MM.1S (cell line): Measurements from ENCODE around the gene CACNB4.

Experiments
- DNase-seq: peaks from one replicate; pipeline ENCODE4 v3.0.0-alpha.2; 2015
- H2AFZ ChIP-seq: fragments of 300-600 bp; sonication (generic); 2 replicates; pipeline ENCODE4 v1.6.0; 2016; ENCODE audit warnings: antibody characterized with exemption, low read length
- H3F3A ChIP-seq: fragments of 300-600 bp; sonication (generic); 2 replicates; pipeline ENCODE4 v1.6.1; 2016; ENCODE audit warnings: mild to moderate bottlenecking, antibody characterized with exemption, low read length, moderate library complexity, mixed read lengths; ENCODE audit not compliant: insufficient read depth
- H3K27ac ChIP-seq: fragments of 300-600 bp; sonication (generic); 2 replicates; pipeline ENCODE4 v1.5.1; 2016; ENCODE audit warnings: mild to moderate bottlenecking, low read length
- H3K27me3 ChIP-seq: fragments of 300-600 bp; sonication (generic); replicated peaks from 2 replicates; pipeline ENCODE4 v1.6.0; 2016; ENCODE audit warnings: low read length; ENCODE audit not compliant: insufficient read depth
- H3K36me3 ChIP-seq: fragments of 300-600 bp; sonication (generic); replicated peaks from 2 replicates; pipeline ENCODE4 v1.6.1; 2016; ENCODE audit warnings: mild to moderate bottlenecking, low read length, mixed read lengths; ENCODE audit not compliant: insufficient read depth
- H3K4me1 ChIP-seq: fragments of 300-600 bp; sonication (generic); 2 replicates; pipeline ENCODE4 v1.6.1; 2016; ENCODE audit warnings: low read length, mixed read lengths
- H3K4me2 ChIP-seq: fragments of 300-600 bp; sonication (generic); 2 replicates; pipeline ENCODE4 v1.6.0; 2016; ENCODE audit warnings: low read depth, low read length
- H3K4me3 ChIP-seq: fragments of 300-600 bp; sonication (generic); 2 replicates; pipeline ENCODE4 v1.5.1; 2016; ENCODE audit warnings: low read length, mixed read lengths
- H3K79me2 ChIP-seq: fragments of 300-600 bp; sonication (generic); 2 replicates; pipeline ENCODE4 v1.6.1; 2016; ENCODE audit warnings: mixed run types, low read length, mixed read lengths
- H3K9ac ChIP-seq: fragments of 300-600 bp; sonication (generic); 2 replicates; pipeline ENCODE4 v1.6.1; 2016; ENCODE audit warnings: low read length, mixed read lengths
- H3K9me2 ChIP-seq: fragments of 300-600 bp; sonication (generic); replicated peaks from 2 replicates; pipeline ENCODE4 v1.6.1; 2016; ENCODE audit warnings: mild to moderate bottlenecking, low read length, mixed read lengths; ENCODE audit not compliant: insufficient read depth
- H3K9me3 ChIP-seq: fragments of 300-600 bp; sonication (generic); replicated peaks from 2 replicates; pipeline ENCODE4 v1.6.1; 2016; ENCODE audit warnings: mild to moderate bottlenecking, low read length, mixed read lengths; ENCODE audit not compliant: insufficient read depth
- H4K20me1 ChIP-seq: fragments of 300-600 bp; sonication (generic); 2 replicates; pipeline ENCODE4 v1.6.1; 2016; ENCODE audit warnings: mild to moderate bottlenecking, low read length, moderate library complexity, mixed read lengths; ENCODE audit not compliant: insufficient read depth
- CTCF ChIP-seq: fragments of 300-600 bp; sonication (generic); IDR thresholded peaks from 2 replicates; pipeline ENCODE4 v1.5.1; 2016; ENCODE audit warnings: antibody characterized with exemption, low read length, mixed read lengths
- EZH2 ChIP-seq: fragments of 300-600 bp; sonication (generic); optimal IDR thresholded peaks from 2 replicates; pipeline ENCODE3; 2017; ENCODE audit warnings: low read depth, mild to moderate bottlenecking, antibody characterized with exemption, low read length, mixed read lengths
- EZH2phosphoT487 ChIP-seq: fragments of 300-600 bp; sonication (generic); IDR thresholded peaks from 2 replicates; pipeline ENCODE4 v1.6.1; 2018; ENCODE audit warnings: antibody characterized with exemption, low read length

Gene CACNB4

GRCh38 chr2:151851761-151852160 is 247.1 kb downstream of the CACNB4 start:
- peaks cover 9% of the 10 kb centered on the region; the same call in 1 of the 2 replicates for H3K4me1 ChIP-seq
- H2AFZ ChIP-seq: no peak overlapping the region
- no peak for DNase-seq
- H3K27ac ChIP-seq: no peak overlapping the region
- H3K4me2 ChIP-seq: no peak overlapping the region
- H3K9me2 ChIP-seq: no peaks in the 10 kb centered on the region
- no peaks in the 10 kb centered on the region for H3K36me3 ChIP-seq
- no peak overlapping the region for H3K4me3 ChIP-seq
- no peaks in the 10 kb centered on the region for H3K79me2 ChIP-seq
- no peaks in the 10 kb centered on the region for H3K27me3 ChIP-seq
- no peaks in the 10 kb centered on the region for H3F3A ChIP-seq
- H3K9ac ChIP-seq: no peak overlapping the region
- H3K9me3 ChIP-seq: no peaks in the 10 kb centered on the region
- no peak for TF ChIP-seq CTCF
- TF ChIP-seq EZH2: no peak
- TF ChIP-seq EZH2phosphoT487: no peak
- H4K20me1 ChIP-seq: no peaks in the 10 kb centered on the region

GRCh38 chr2:151849413-151850010 is 249.3 kb downstream of the CACNB4 start:
- Histone ChIP-seq H3K27me3 (no peaks in the 10 kb centered on the region), H4K20me1 (no peaks in the 10 kb centered on the region), H3K36me3 (no peaks in the 10 kb centered on the region), H3K9ac (no peak overlapping the region), H3K9me3 (no peaks in the 10 kb centered on the region), H3K9me2 (no peaks in the 10 kb centered on the region), H3K4me3 (no peak overlapping the region), H3F3A (no peaks in the 10 kb centered on the region), H3K27ac (no peak overlapping the region), H3K4me1 (peaks cover 9% of the 10 kb centered on the region), H3K4me2 (no peak overlapping the region), H2AFZ (no peak overlapping the region), H3K79me2 (no peaks in the 10 kb centered on the region)
- no peak for TF ChIP-seq CTCF
- TF ChIP-seq EZH2phosphoT487: no peak
- TF ChIP-seq EZH2: no peak
- DNase-seq: no peak

GRCh38 chr2:151845884-151846283 is 253.0 kb downstream of the CACNB4 start:
- Histone ChIP-seq H4K20me1 (no peaks in the 10 kb centered on the region), H3K79me2 (no peaks in the 10 kb centered on the region), H3K9me2 (no peaks in the 10 kb centered on the region), H3K27me3 (no peaks in the 10 kb centered on the region), H3K4me3 (no peak overlapping the region), H3K27ac (no peak overlapping the region), H3K36me3 (no peaks in the 10 kb centered on the region), H3K4me2 (no peak overlapping the region), H3K9me3 (no peaks in the 10 kb centered on the region), H3K9ac (no peak overlapping the region), H3F3A (peaks cover 11% of the 10 kb centered on the region), H2AFZ (no peak overlapping the region), H3K4me1 (peaks cover 32% of the 10 kb centered on the region)
- TF ChIP-seq CTCF (no peak), EZH2phosphoT487 (no peak), EZH2 (no peak)
- DNase-seq: no peak
